ENCODE results near the gene CAMTA1.

The CAMTA1 gene

GRCh38 chr1:7393136-7393535 lies 607.9 kb downstream of the CAMTA1 start:
- H3K4me3 ChIP-seq (ENCODE audit: control insufficient read depth, low read depth, low read length) = no peak overlapping the region
- no peak for DNase-seq (ENCODE audit: low read depth)
- TF ChIP-seq CTCF (conservative IDR thresholded peaks at IDR 0.05; ENCODE audit: control insufficient read depth, insufficient read depth, low read depth, low read length) = no peak

- no peak overlapping the region for H3K4me3 ChIP-seq (ENCODE audit: control insufficient read depth, low read depth, low read length)
- DNase-seq (ENCODE audit: low read depth) = no peak
- no peak for TF ChIP-seq CTCF (conservative IDR thresholded peaks at IDR 0.05; ENCODE audit: control insufficient read depth, insufficient read depth, low read depth, low read length)
These were observed 610.0 kb downstream of the CAMTA1 start for GRCh38 chr1:7395251-7395650.

- DNase-seq (ENCODE audit: low read depth) = no peak
- H3K4me3 ChIP-seq (ENCODE audit: control insufficient read depth, low read depth, low read length) = no peak overlapping the region
- no peak for TF ChIP-seq CTCF (conservative IDR thresholded peaks at IDR 0.05; ENCODE audit: control insufficient read depth, insufficient read depth, low read depth, low read length)
These were observed 613.7 kb downstream of the CAMTA1 start for GRCh38 chr1:7398982-7399381.

GRCh38 chr1:7399514-7400125 lies 614.4 kb downstream of the CAMTA1 start:
- no peak for TF ChIP-seq CTCF (conservative IDR thresholded peaks at IDR 0.05; ENCODE audit: control insufficient read depth, insufficient read depth, low read depth, low read length)

GRCh38 chr1:7400566-7400965 lies 615.3 kb downstream of the CAMTA1 start:
- no peak overlapping the region for H3K4me3 ChIP-seq (ENCODE audit: control insufficient read depth, low read depth, low read length)
- no peak for DNase-seq (ENCODE audit: low read depth)
- TF ChIP-seq CTCF (conservative IDR thresholded peaks at IDR 0.05; ENCODE audit: control insufficient read depth, insufficient read depth, low read depth, low read length) = no peak

More at GRCh38 chr1:7399514-7400125, 614.4 kb downstream of the CAMTA1 start:
- no peak for DNase-seq (ENCODE audit: low read depth)
- H3K4me3 ChIP-seq (ENCODE audit: control insufficient read depth, low read depth, low read length) = no peak overlapping the region

- TF ChIP-seq CTCF (conservative IDR thresholded peaks at IDR 0.05; ENCODE audit: control insufficient read depth, insufficient read depth, low read depth, low read length) = no peak
- H3K4me3 ChIP-seq (ENCODE audit: control insufficient read depth, low read depth, low read length) = no peak overlapping the region
- peak; percentile 99 for DNase-seq (ENCODE audit: low read depth)
These were observed 616.7 kb downstream of the CAMTA1 start for GRCh38 chr1:7401814-7402547.

All from fibroblast of mammary gland (primary cell).